Measurements from ENCODE around the gene GRAMD1A. TPM values are rescaled to one million over a fixed set of nuclear protein-coding genes. Genes with fewer than 3 reads are reported as not detected.

Gene GRAMD1A
- total and polyA plus RNA-seq, 9 of the 15 experiments (the other 6 are each of a cell fraction or from before 2014, with no cell fraction given): 1.4 to 63.8 (median 38.5) TPM

- in situ Hi-C loops (cut with MboI): no loop called here
- intact Hi-C loops (cut with micrococcal nuclease): no loop called here
- POLR2A ChIA-PET: interaction anchor here (0.6 to 3.3 kb wide), 5 partner anchors 11 to 127 kb away, joined by 3 to 18 read pairs (median 4); no protein-coding TSS in a partner anchor
Observed at GRCh38 chr19:35026418-35026817, 26.3 kb downstream of the GRAMD1A start.

More at GRCh38 chr19:35026418-35026817, 26.3 kb downstream of the GRAMD1A start:
- no peak overlapping the region for H3K4me2 ChIP-seq (ENCODE audit: insufficient read depth, low read length)
- 0 out of 5 replicates have a peak, but pooled peaks cover 0 to under 1% of the 10 kb centered on the region in 2 experiments for H3K27me3 ChIP-seq (ENCODE audit: control insufficient read depth in 2 of 2, insufficient read depth in 2 of 2, low read length in 2 of 2)
- H4K20me1 ChIP-seq (replicated peaks; ENCODE audit: control insufficient read depth, insufficient read depth, low read length): 0 out of 2 replicates have a peak, but pooled peaks cover 3% of the 10 kb centered on the region
- H3K9me3 ChIP-seq (replicated peaks; ENCODE audit: control insufficient read depth, insufficient read depth, low read depth, low read length): no peaks in the 10 kb centered on the region
- H3K4me3 ChIP-seq: no peak overlapping the region
- ATAC-seq (no peak), DNase-seq (ENCODE audit: extremely low read depth in 1 of 4, low spot score in 3 of 4) (no peak), FAIRE-seq (no peak)
- no peak overlapping the region for H2AFZ ChIP-seq (ENCODE audit: low read depth, low read length)
- H3K9me1 ChIP-seq (ENCODE audit: control insufficient read depth, insufficient read depth, low read length): no peaks in the 10 kb centered on the region
- 83% methylated on average over 6 of the region's 6 CpGs for WGBS (ENCODE audit: insufficient coverage, low coverage, missing lambda C conversion rate)
- no peak for TF ChIP-seq ILK (tag; IDR thresholded peaks at IDR 0.05; ENCODE audit: borderline replicate concordance, low read depth)
- TF ChIP-seq ETV5 (CRISPR knock-in tag; IDR thresholded peaks at IDR 0.05; ENCODE audit: low read depth): no peak
- no peak for TF ChIP-seq CLOCK (CRISPR knock-in tag; IDR thresholded peaks at IDR 0.05; ENCODE audit: borderline replicate concordance)
- TF ChIP-seq LEF1 (IDR thresholded peaks at IDR 0.05): no peak
- no peak for TF ChIP-seq CREB5 (CRISPR knock-in tag; IDR thresholded peaks at IDR 0.05)
- no peak for TF ChIP-seq ZFX (CRISPR knock-in tag; IDR thresholded peaks at IDR 0.05)
- no peak for TF ChIP-seq ZNF766 (CRISPR knock-in tag; conservative IDR thresholded peaks at IDR 0.05)
- TF ChIP-seq SAFB (IDR thresholded peaks at IDR 0.05; ENCODE audit: borderline replicate concordance, low read depth, low read length): no peak
- TF ChIP-seq ZC3H8 (IDR thresholded peaks at IDR 0.05): no peak
- TF ChIP-seq ZNF444 (CRISPR knock-in tag; IDR thresholded peaks at IDR 0.05): no peak
- TF ChIP-seq NBN (IDR thresholded peaks at IDR 0.05; ENCODE audit: low read depth): no peak
- no peak overlapping the region for H3K27ac ChIP-seq (ENCODE audit: extremely low read depth, low read depth, low read length)
- H3K36me3 ChIP-seq (ENCODE audit: control insufficient read depth, insufficient read depth, low read length): peaks cover 64% of the 10 kb centered on the region
- H3K79me2 ChIP-seq (ENCODE audit: control insufficient read depth, insufficient read depth, low read length): no peaks in the 10 kb centered on the region
- BruUV-seq (replicated peaks): no TSS peak
- no peak overlapping the region for H3K9ac ChIP-seq (ENCODE audit: insufficient read depth in 1 of 2, low read depth in 2 of 2, low read length in 2 of 2)
- H3K4me1 ChIP-seq (replicated peaks in 1 of 2; ENCODE audit: control insufficient read depth in 2 of 2, insufficient read depth in 2 of 2, low read length in 2 of 2): peaks cover 0 to 19% of the 10 kb centered on the region in 2 experiments; a peak in 4 of 5 replicates
- CTCF ChIA-PET (ENCODE audit: low intra/inter-chr PET ratio): no interaction called here
